IMR-90 (cell line): ENCODE data around the gene LAG3. TPM values are rescaled to one million over a fixed set of nuclear protein-coding genes. Genes with fewer than 3 reads are reported as not detected.
A peak's percentile ranks its signal among the peaks of the same experiment; 100 is the strongest.

ENCODE experiments used
- ATAC-seq: fragments of 200-7000 bp; cut with Tn5 transposase; 2 replicates; pipeline ENCODE4 v1.9.1; 2020; ENCODE audit warnings: low read depth, mild to moderate bottlenecking, moderate library complexity
- BruUV-seq: library from RNA; stranded (reverse); fragments of 400-500 nt; replicated peaks from 2 replicates; lab custom pipeline; 2021; lab: Mats Ljungman, UMichigan
- CTCF ChIA-PET: fragments of 300-600 bp; formaldehyde crosslinking; extraction: SDS; loops from one replicate; lab custom pipeline; 2021; ENCODE audit warnings: antibody characterized with exemption; lab: Yijun Ruan, JAX
- POLR2A ChIA-PET: fragments of 300-600 bp; sonication (Branson Sonifier 250); formaldehyde crosslinking; loops from one replicate; lab custom pipeline; 2022; ENCODE audit warnings: antibody characterized with exemption; ENCODE audit not compliant: unreplicated experiment; lab: Charles Lee
- DNase-seq: peaks from one replicate; pipeline ENCODE4 v3.0.0; 2013
- H2AFZ ChIP-seq: replicated peaks from 2 replicates; pipeline ENCODE3; 2013; ENCODE audit warnings: low read length, mild to moderate bottlenecking; ENCODE audit not compliant: poor library complexity
- H2AK5ac ChIP-seq: 2 replicates; pipeline ENCODE4 v1.6.1; 2013; ENCODE audit warnings: low read depth, low read length, inconsistent platforms
- H2AK9ac ChIP-seq: replicated peaks from 2 replicates; pipeline ENCODE3; 2013; ENCODE audit warnings: mild to moderate bottlenecking, low read depth, low read length, moderate library complexity; ENCODE audit not compliant: poor library complexity
- H2BK120ac ChIP-seq: 2 replicates; pipeline ENCODE4 v1.6.1; 2013; ENCODE audit warnings: low read depth, low read length, inconsistent platforms
- H2BK15ac ChIP-seq: 3 replicates; pipeline ENCODE4 v1.6.1; 2013; ENCODE audit warnings: low read depth, low read length, inconsistent platforms
- H2BK20ac ChIP-seq: 2 replicates; pipeline ENCODE4 v1.6.1; 2013; ENCODE audit warnings: low read depth, mild to moderate bottlenecking, inconsistent platforms, low read length, moderate library complexity
- H2BK5ac ChIP-seq: 2 replicates; pipeline ENCODE4 v1.6.1; 2013; ENCODE audit warnings: mild to moderate bottlenecking, low read depth, low read length, inconsistent platforms; ENCODE audit not compliant: poor library complexity, severe bottlenecking
- H3K14ac ChIP-seq: replicated peaks from 2 replicates; pipeline ENCODE4 v1.6.1; 2013; ENCODE audit warnings: low read depth, low read length, inconsistent platforms
- H3K18ac ChIP-seq: 2 replicates; pipeline ENCODE4 v1.6.1; 2013; ENCODE audit warnings: low read depth, low read length, control low read depth
- H3K23ac ChIP-seq: 2 replicates; pipeline ENCODE4 v1.6.1; 2013; ENCODE audit warnings: low read depth, low read length, inconsistent platforms
- H3K27ac ChIP-seq: 2 replicates; pipeline ENCODE4 v1.5.1; 2013; ENCODE audit warnings: mild to moderate bottlenecking, control low read depth, low read length; ENCODE audit not compliant: insufficient read depth
- H3K27me3 ChIP-seq: 2 replicates; pipeline ENCODE4 v1.6.1; 2013; ENCODE audit warnings: low read length; ENCODE audit not compliant: control insufficient read depth, insufficient read depth
- H3K36me3 ChIP-seq: 2 replicates; pipeline ENCODE4 v1.6.1; 2013; ENCODE audit warnings: low read length, mixed read lengths; ENCODE audit not compliant: control insufficient read depth, insufficient read depth
- H3K4ac ChIP-seq: 2 replicates; pipeline ENCODE4 v1.6.1; 2013; ENCODE audit warnings: low read depth, low read length, inconsistent platforms
- H3K4me1 ChIP-seq: 2 replicates; pipeline ENCODE4 v1.6.1; 2013; ENCODE audit warnings: low read length, mixed read lengths; ENCODE audit not compliant: control insufficient read depth, insufficient read depth
- H3K4me2 ChIP-seq: 2 replicates; pipeline ENCODE4 v1.6.1; 2013; ENCODE audit warnings: low read depth, mild to moderate bottlenecking, control low read depth, low read length, moderate library complexity
- H3K4me3 ChIP-seq: 2 replicates; pipeline ENCODE4 v1.5.1; 2013; ENCODE audit warnings: low read depth, mild to moderate bottlenecking, control low read depth, low read length, moderate library complexity; ENCODE audit not compliant: insufficient read depth
- H3K56ac ChIP-seq: 2 replicates; pipeline ENCODE4 v1.6.1; 2013; ENCODE audit warnings: low read length, inconsistent platforms; ENCODE audit not compliant: insufficient read depth; ENCODE audit errors: extremely low read depth
- H3K79me1 ChIP-seq, 2 experiments: 2 replicates each; pipeline ENCODE4 v1.6.1; 2013; ENCODE audit warnings: low read length in 2 of 2, inconsistent platforms in 1 of 2, low read depth in 1 of 2
- H3K9ac ChIP-seq: 2 replicates; pipeline ENCODE4 v1.6.1; 2013; ENCODE audit warnings: low read depth, low read length, control low read depth
- H3K9me1 ChIP-seq: 2 replicates; pipeline ENCODE4 v1.6.1; 2013; ENCODE audit warnings: low read length, inconsistent platforms; ENCODE audit not compliant: insufficient read depth
- H3K9me3 ChIP-seq: 2 replicates; pipeline ENCODE4 v1.6.1; 2013; ENCODE audit warnings: low read length; ENCODE audit not compliant: control insufficient read depth, insufficient read depth
- H4K20me1 ChIP-seq: 2 replicates; pipeline ENCODE4 v1.6.1; 2013; ENCODE audit warnings: low read length, inconsistent platforms; ENCODE audit not compliant: insufficient read depth
- H4K5ac ChIP-seq: 2 replicates; pipeline ENCODE4 v1.6.1; 2013; ENCODE audit warnings: mild to moderate bottlenecking, low read depth, low read length, control low read depth
- H4K8ac ChIP-seq, 2 experiments: 2 replicates each; pipeline ENCODE4 v1.6.1; 2013; ENCODE audit warnings: low read depth in 2 of 2, low read length in 2 of 2, control low read depth in 1 of 2, inconsistent platforms in 1 of 2
- H4K91ac ChIP-seq: 2 replicates; pipeline ENCODE4 v1.6.1; 2013; ENCODE audit warnings: low read depth, low read length, inconsistent platforms; ENCODE audit not compliant: insufficient read depth
- MAZ ChIP-seq: IDR thresholded peaks from 2 replicates; pipeline ENCODE4 v1.6.1; 2012; ENCODE audit warnings: low read depth, mild to moderate bottlenecking, low read length, improper control_type of control experiment, moderate library complexity, borderline replicate concordance
- WGBS, 2 experiments: methylation state at CpG; one replicate each; pipeline versions ENCODE4 v1.1.5 to v1.1.7; 2013; ENCODE audit warnings: missing lambda C conversion rate in 2 of 2; ENCODE audit not compliant: insufficient read length in 1 of 2; ENCODE audit errors: extremely low coverage in 2 of 2; 5-methylcytosine and 5-hydroxymethylcytosine counted together
- dilution Hi-C: fragments of 300-500 bp; cut with HindIII; formaldehyde crosslinking; loops from one replicate; pipeline ENCODE4 v1.14.3; 2018; ENCODE audit warnings: low sequenced_read_pairs; ENCODE audit not compliant: unreplicated experiment
- in situ Hi-C: fragments of 300-500 bp; cut with MboI; formaldehyde crosslinking; loops from 3 replicates; pipeline ENCODE4 v1.14.3; 2019; ENCODE audit warnings: low sequenced_read_pairs, inconsistent platforms, mixed read lengths
- intact Hi-C: fragments of 100-400 bp; cut with micrococcal nuclease; formaldehyde crosslinking; loops from 2 replicates; pipeline ENCODE4 v1.10.0; 2022
- polyA plus RNA-seq, 3 experiments: library from polyadenylated mRNA; depleted of rRNA; stranded (reverse); fragments of >200 nt; gene quantifications; 2 replicates each; pipeline ENCODE4 v1.2.3, GENCODE V29; 2012; ENCODE audit warnings: low replicate concordance in 1 of 3
- total RNA-seq: library from RNA; depleted of rRNA; stranded (reverse); fragments of >200 nt; gene quantifications from 2 replicates; pipeline ENCODE4 v1.2.3, GENCODE V29; 2012

Gene LAG3
- total and polyA plus RNA-seq, 2 of the 4 experiments (the other 2 are of a cell fraction) = 0.41 TPM; not detected in 1

- H4K20me1 ChIP-seq = no peaks in the 10 kb centered on the region
- no peaks in the 10 kb centered on the region for H3K9me3 ChIP-seq
- H2AK9ac ChIP-seq = no peak overlapping the region
- no peak overlapping the region for H3K4me2 ChIP-seq
- H3K4me3 ChIP-seq = no peak overlapping the region
- intact Hi-C loops = no loop called here
- H2BK20ac ChIP-seq = no peak overlapping the region
- peaks cover 10% of the 10 kb centered on the region; the same call in 1 of the 2 replicates for H3K4me1 ChIP-seq
- H3K36me3 ChIP-seq = peaks cover 3% of the 10 kb centered on the region
- H3K4ac ChIP-seq = no peak overlapping the region
- ATAC-seq (no peak), DNase-seq (no peak)
- H3K27me3 ChIP-seq = peaks cover 2% of the 10 kb centered on the region; the same call in 1 of the 2 replicates
- WGBS, 2 experiments = 93% methylated on average over 3 of the region's 13 CpGs; no CpG with 5 or more reads in 1 of the 2 experiments
- H4K5ac ChIP-seq = no peak overlapping the region
- no peak overlapping the region for H2BK5ac ChIP-seq
- H2AK5ac ChIP-seq = no peak overlapping the region
- H2BK15ac ChIP-seq = no peak overlapping the region
- ChIA-PET CTCF (no interaction called here), POLR2A (interaction anchor here (0.6 kb wide), 1 partner anchor 67 kb away, joined by 3 read pairs; no protein-coding TSS in a partner anchor)
- H3K9ac ChIP-seq = no peak overlapping the region
- dilution Hi-C loops = no loop called here
- TSS peak; percentile 84 for BruUV-seq
- TF ChIP-seq MAZ = no peak
- H3K23ac ChIP-seq = no peak overlapping the region
- peaks cover 0 to 3% of the 10 kb centered on the region in 2 experiments; a peak in 1 of 4 replicates for H3K79me1 ChIP-seq
- in situ Hi-C loops = loop anchor here (10.0 kb wide), 1 partner anchor 205 kb away; no protein-coding TSS in a partner anchor
- no peak overlapping the region for H3K18ac ChIP-seq
- H3K14ac ChIP-seq = no peak overlapping the region
- no peak overlapping the region for H3K56ac ChIP-seq
- no peak overlapping the region for H2AFZ ChIP-seq
- no peak overlapping the region for H2BK120ac ChIP-seq
- no peak overlapping the region for H3K27ac ChIP-seq
- H4K91ac ChIP-seq = no peak overlapping the region
- H3K9me1 ChIP-seq = peaks cover 4% of the 10 kb centered on the region; the same call in 1 of the 2 replicates
- no peak overlapping the region for H4K8ac ChIP-seq
Observed at GRCh38 chr12:6819106-6820030, 47.0 kb downstream of the LAG3 start.
